AG04450 (cell line): ENCODE results near the gene RBKS. TPM values are rescaled to one million over a fixed set of nuclear protein-coding genes. Genes with fewer than 3 reads are reported as not detected.
"Not testable (repeated sequence)": the region's sequence is repeated elsewhere in the genome, so short reads cannot be mapped to it uniquely, and the experiment has no call there.

Source experiments
- CTCF ChIA-PET: fragments of 300-600, 350-600 bp; formaldehyde crosslinking; extraction: SDS; loops from one replicate; lab custom pipeline; 2022; ENCODE audit warnings: antibody characterized with exemption, inconsistent platforms; lab: Charles Lee
- POLR2A ChIA-PET: fragments of 350-600 bp; formaldehyde crosslinking; extraction: SDS; loops from one replicate; lab custom pipeline; 2021; ENCODE audit warnings: antibody characterized with exemption, inconsistent platforms; lab: Yijun Ruan, JAX
- DNase-seq: peaks from one replicate; pipeline ENCODE4 v3.0.0-alpha.2; 2011; ENCODE audit warnings: low read depth, low spot score
- H3K27ac ChIP-seq: one replicate; pipeline ENCODE4 v1.5.1; 2012; ENCODE audit warnings: low read depth, low read length, control low read depth
- H3K27me3 ChIP-seq: one replicate; pipeline ENCODE4 v1.6.0; 2012; ENCODE audit warnings: low read length; ENCODE audit not compliant: control insufficient read depth, insufficient read depth
- H3K4me3 ChIP-seq: 2 replicates; pipeline ENCODE4 v1.5.1; 2011; ENCODE audit warnings: mild to moderate bottlenecking, low read depth, low read length, control low read depth
- H3K9me3 ChIP-seq: 2 replicates; pipeline ENCODE4 v1.5.1; 2012; ENCODE audit warnings: low read length; ENCODE audit not compliant: control insufficient read depth, insufficient read depth
- CTCF ChIP-seq: IDR thresholded peaks from 2 replicates; pipeline ENCODE4 v1.5.1; 2011; ENCODE audit warnings: low read depth, low read length, control low read depth, inconsistent platforms
- polyA plus RNA-seq: library from polyadenylated mRNA; depleted of rRNA; stranded (reverse); fragments of >200 nt; gene quantifications from 2 replicates; pipeline ENCODE4 v1.2.3, GENCODE V29; 2011

The RBKS gene
- polyA plus RNA-seq, 1 experiment = 1.5 TPM

GRCh38 chr2:27869763-27870162 lies 20.4 kb downstream of the RBKS start:
- POLR2A ChIA-PET = no interaction called here

GRCh38 chr2:27866237-27866636 lies 23.9 kb downstream of the RBKS start:
- no peaks in the 10 kb centered on the region for H3K27me3 ChIP-seq
- no peak overlapping the region for H3K27ac ChIP-seq
- CTCF ChIA-PET = no interaction called here
- DNase-seq = no peak
- no peaks in the 10 kb centered on the region for H3K9me3 ChIP-seq
- POLR2A ChIA-PET = no interaction called here
- no peak for TF ChIP-seq CTCF
- H3K4me3 ChIP-seq = no peak overlapping the region

More at GRCh38 chr2:27869763-27870162, 20.4 kb downstream of the RBKS start:
- no peaks in the 10 kb centered on the region for H3K27me3 ChIP-seq
- no peak overlapping the region for H3K4me3 ChIP-seq
- DNase-seq = no peak
- H3K27ac ChIP-seq = no peak overlapping the region
- H3K9me3 ChIP-seq = no peaks in the 10 kb centered on the region
- CTCF ChIA-PET = interaction anchor here (0.5 kb wide), 1 partner anchor 283 kb away, joined by 4 read pairs; no protein-coding TSS in a partner anchor
- no peak for TF ChIP-seq CTCF

- H3K27ac ChIP-seq, H3K4me3 ChIP-seq, H3K27me3 ChIP-seq, POLR2A ChIA-PET, CTCF ChIA-PET, H3K9me3 ChIP-seq, DNase-seq: not testable (repeated sequence)
Measured at GRCh38 chr2:27863955-27864354, 26.2 kb downstream of the RBKS start.

- TF ChIP-seq CTCF = no peak
- ChIA-PET POLR2A (no interaction called here), CTCF (no interaction called here)
- no peak for DNase-seq
- Histone ChIP-seq H3K27ac (no peak overlapping the region), H3K4me3 (no peak overlapping the region), H3K9me3 (no peaks in the 10 kb centered on the region), H3K27me3 (no peaks in the 10 kb centered on the region)
Measured at GRCh38 chr2:27863146-27863545, 27.0 kb downstream of the RBKS start.

- POLR2A ChIA-PET = no interaction called here
- H3K27ac ChIP-seq = no peak overlapping the region
Measured at GRCh38 chr2:27860111-27860510, 30.1 kb downstream of the RBKS start.

More at GRCh38 chr2:27860111-27860510, 30.1 kb downstream of the RBKS start:
- CTCF ChIA-PET = interaction anchor here (0.5 to 1.4 kb wide), 2 partner anchors 8 to 177 kb away, joined by 3 to 4 read pairs; no protein-coding TSS in a partner anchor
- H3K27me3 ChIP-seq = no peaks in the 10 kb centered on the region
- TF ChIP-seq CTCF = no peak
- DNase-seq = peak; percentile 36
- no peaks in the 10 kb centered on the region for H3K9me3 ChIP-seq
- no peak overlapping the region for H3K4me3 ChIP-seq
